Adrenal gland (tissue), 12 donors: Measurements from ENCODE around the gene TNFRSF6B. TPM values are rescaled to one million over a fixed set of nuclear protein-coding genes. Genes with fewer than 3 reads are reported as not detected.

Experiments
- DNase-seq, 7 donors: peaks; one replicate each; pipeline ENCODE4 v3.0.0-alpha.2; 2019 to 2020
- H3K27ac ChIP-seq, 5 donors: fragments of 200-600 bp; sonication (generic) in 4 of 5; 1 replicate in 3 of 5; 2 replicates in 2 of 5; pipeline versions ENCODE4 v1.5.1 to v1.8.0; 2016 to 2020; ENCODE audit warnings: mild to moderate bottlenecking in 1 of 5
- H3K27me3 ChIP-seq: fragments of 200-600 bp; 2 replicates; pipeline ENCODE4 v1.8.0; 2021
- H3K36me3 ChIP-seq, 2 donors: fragments of 200-600 bp; replicated peaks in 1 of 2; 1 replicate in 1 of 2; 2 replicates in 1 of 2; pipeline versions ENCODE4 v1.5.1 to v1.8.0; 2018 to 2022
- H3K4me1 ChIP-seq, 2 donors: fragments of 200-600 bp; replicated peaks in 1 of 2; 1 replicate in 1 of 2; 2 replicates in 1 of 2; pipeline versions ENCODE4 v1.5.1 to v1.8.0; 2018 to 2021
- H3K4me3 ChIP-seq, 4 donors: fragments of 200-600 bp; sonication (generic) in 3 of 4; one replicate each; pipeline ENCODE4 v1.5.1; 2016 to 2018
- H3K9me3 ChIP-seq, 3 donors: fragments of 200-600 bp; sonication (generic) in 1 of 3; replicated peaks in 1 of 3; 1 replicate in 2 of 3; 2 replicates in 1 of 3; pipeline versions ENCODE4 v1.5.1 to v1.8.0; 2016 to 2021
- POLR2A ChIP-seq, 2 donors: fragments of 450-650 bp; IDR thresholded peaks; one replicate each; pipeline ENCODE4 v1.6.1; 2017; ENCODE audit warnings: antibody characterized with exemption in 2 of 2, mild to moderate bottlenecking in 2 of 2, moderate library complexity in 1 of 2
- WGBS, 4 donors: extraction: QIAGEN DNeasy Blood & Tissue Kit in 2 of 4; methylation state at CpG; one replicate each; pipeline versions ENCODE4 v1.1.5 to v1.1.7; 2013 to 2017; 5-methylcytosine and 5-hydroxymethylcytosine counted together
- intact Hi-C, 2 donors: fragments of 100-400 bp; cut with DNase I; formaldehyde crosslinking; loops; one replicate each; pipeline versions ENCODE4 v1.14.1 to v1.15.0; 2022 to 2023
- polyA plus RNA-seq, 3 donors: library from polyadenylated mRNA; stranded (reverse); fragments of 200-250 nt in 2 of 3; fragments of 350-450 nt in 1 of 3; fragmentation: Illumina TruSeq in 1 of 3; extraction: RNeasy Lipid Tissue Mini Kit (QIAGEN cat#74804) in 1 of 3; gene quantifications; one replicate each; pipeline ENCODE4 v1.2.3, GENCODE V29; 2013 to 2014
- total RNA-seq, 9 donors: library from RNA; depleted of rRNA in 4 of 9; stranded (reverse); fragments of >200 nt in 4 of 9; fragments of 120-200 nt in 1 of 9; fragmentation: NEBNext Ultra II Directional in 1 of 9; extraction: Animal tissue kit (Norgen Biotek cat#: 25700) in 1 of 9; gene quantifications; one replicate each; pipeline versions ENCODE4 v1.1.0 to v1.2.4, GENCODE V29; 2013 to 2023
- TF ChIP-seq, protein P1 (sequence below), 6 experiments: fragments of 450-650 bp in 4 of 6; fragments of 200-600 bp in 2 of 6; sonication (generic) in 1 of 6; IDR thresholded peaks; 1 replicate in 5 of 6; 2 replicates in 1 of 6; pipeline versions ENCODE4 v1.5.1 to v1.8.0; 2016 to 2021; ENCODE audit warnings: antibody characterized with exemption in 6 of 6, mild to moderate bottlenecking in 2 of 6, moderate library complexity in 1 of 6
- donor health status: healthy with polysubstance abuse.
- donor health status: Bipolar disorder and iron deficiency.
- donor health status: DM: yes; HTN: yes; CAD: no.
- donor health status: DM: no; HTN: no; CAD: no.
- donor health status: DM: no; HTN: no; CAD: no.
- donor health status: DM: yes; HTN: yes; CAD: no.

TNFRSF6B gene
- total and polyA plus RNA-seq, 12 donors = 0.78 to 43.3 (median 3.2) TPM; not detected in 3

DNA sequence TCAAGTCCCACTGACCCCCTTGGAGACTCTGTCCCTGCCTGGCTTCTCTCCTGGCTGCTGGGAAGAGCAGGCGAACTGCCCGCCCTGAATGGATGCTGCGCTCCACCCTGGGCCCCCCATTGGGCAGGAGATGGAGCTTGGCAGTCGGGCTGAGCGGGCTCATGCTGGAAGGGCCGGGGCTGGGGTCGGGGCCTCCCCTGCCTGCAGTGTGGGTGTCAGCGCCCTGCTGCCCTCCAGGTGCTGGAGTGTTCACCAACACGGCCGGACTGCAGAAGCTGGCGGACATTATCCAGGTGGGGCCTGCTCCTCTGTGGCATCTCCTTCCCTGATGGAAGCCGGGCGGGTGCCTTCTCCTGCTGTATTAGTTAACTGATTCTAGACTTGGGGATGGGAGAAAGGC, 16.0 kb upstream of the TNFRSF6B start:
- Histone ChIP-seq H3K4me3 (no peak overlapping the region), H3K27me3 (no peaks in the 10 kb centered on the region), H3K27ac (no peak overlapping the region), H3K9me3 (no peaks in the 10 kb centered on the region), H3K36me3 (peaks cover 0 to 27% of the 10 kb centered on the region in 2 donors), H3K4me1 (peaks cover 0 to 16% of the 10 kb centered on the region in 2 donors)
- 94 to 100% (median 95%) methylated on average over 2 to 13 of the region's 13 CpGs for WGBS, 4 donors
- intact Hi-C loops = no loop called here
- TF ChIP-seq, protein P1, sequence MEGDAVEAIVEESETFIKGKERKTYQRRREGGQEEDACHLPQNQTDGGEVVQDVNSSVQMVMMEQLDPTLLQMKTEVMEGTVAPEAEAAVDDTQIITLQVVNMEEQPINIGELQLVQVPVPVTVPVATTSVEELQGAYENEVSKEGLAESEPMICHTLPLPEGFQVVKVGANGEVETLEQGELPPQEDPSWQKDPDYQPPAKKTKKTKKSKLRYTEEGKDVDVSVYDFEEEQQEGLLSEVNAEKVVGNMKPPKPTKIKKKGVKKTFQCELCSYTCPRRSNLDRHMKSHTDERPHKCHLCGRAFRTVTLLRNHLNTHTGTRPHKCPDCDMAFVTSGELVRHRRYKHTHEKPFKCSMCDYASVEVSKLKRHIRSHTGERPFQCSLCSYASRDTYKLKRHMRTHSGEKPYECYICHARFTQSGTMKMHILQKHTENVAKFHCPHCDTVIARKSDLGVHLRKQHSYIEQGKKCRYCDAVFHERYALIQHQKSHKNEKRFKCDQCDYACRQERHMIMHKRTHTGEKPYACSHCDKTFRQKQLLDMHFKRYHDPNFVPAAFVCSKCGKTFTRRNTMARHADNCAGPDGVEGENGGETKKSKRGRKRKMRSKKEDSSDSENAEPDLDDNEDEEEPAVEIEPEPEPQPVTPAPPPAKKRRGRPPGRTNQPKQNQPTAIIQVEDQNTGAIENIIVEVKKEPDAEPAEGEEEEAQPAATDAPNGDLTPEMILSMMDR (IDR thresholded peaks at IDR 0.05) = no peak
- no peak for TF ChIP-seq POLR2A (IDR thresholded peaks at IDR 0.05)
- DNase-seq = no peak

GRCh38 chr20:63680857-63681608, 15.4 kb upstream of the TNFRSF6B start:
- Histone ChIP-seq H3K4me1 (peaks cover 1 to 22% of the 10 kb centered on the region in 2 donors), H3K36me3 (peaks cover 0 to 21% of the 10 kb centered on the region in 2 donors), H3K9me3 (no peaks in the 10 kb centered on the region), H3K27me3 (no peaks in the 10 kb centered on the region), H3K4me3 (no peak overlapping the region), H3K27ac (peak overlapping the region in 1 of 5 donors; percentile 80)
- WGBS, 4 donors = 93 to 98% (median 97%) methylated on average over 3 to 23 of the region's 23 CpGs
- no peak for TF ChIP-seq POLR2A (IDR thresholded peaks at IDR 0.05)
- TF ChIP-seq, protein P1 (IDR thresholded peaks at IDR 0.05) = no peak
- intact Hi-C loops = no loop called here
- DNase-seq = no peak

DNA sequence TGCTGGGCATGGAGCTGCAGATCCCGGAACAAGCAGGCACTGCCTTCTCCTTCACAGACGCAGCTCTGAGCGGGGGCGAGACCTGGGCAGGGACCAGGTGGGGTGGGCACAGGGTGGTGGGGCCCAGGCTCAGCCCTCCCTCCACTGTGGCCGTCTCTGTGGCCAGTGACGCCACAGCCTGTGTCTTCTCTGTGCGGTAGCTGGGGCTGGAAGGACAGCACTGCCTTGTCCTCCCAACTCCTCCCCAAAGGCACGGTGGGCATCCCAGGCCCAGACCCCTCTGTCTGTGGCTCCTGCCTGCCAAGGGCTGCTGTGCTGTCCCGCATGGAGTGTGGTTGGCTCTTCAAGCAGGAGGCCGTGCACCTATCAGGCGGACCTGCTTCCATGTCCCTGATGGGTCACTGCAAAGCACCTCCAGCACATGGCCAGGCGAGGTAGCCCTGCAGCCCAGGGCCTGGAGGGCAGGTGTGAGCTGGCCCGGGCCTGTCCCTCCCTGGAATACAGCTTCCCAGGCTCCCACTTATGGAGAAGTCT, 14.8 kb upstream of the TNFRSF6B start:
- Histone ChIP-seq H3K4me1 (peaks cover 4 to 28% of the 10 kb centered on the region in 2 donors), H3K36me3 (peaks cover 0 to 15% of the 10 kb centered on the region in 2 donors)

More for the DNA sequence above, 14.8 kb upstream of the TNFRSF6B start:
- H3K27me3 ChIP-seq = no peaks in the 10 kb centered on the region
- DNase-seq = no peak
- no peaks in the 10 kb centered on the region for H3K9me3 ChIP-seq
- H3K27ac ChIP-seq = peak overlapping the region in 2 of 5 donors; percentile 74 to 80
- no peak overlapping the region for H3K4me3 ChIP-seq
- no peak for TF ChIP-seq POLR2A (IDR thresholded peaks at IDR 0.05)
- TF ChIP-seq, protein P1 (IDR thresholded peaks at IDR 0.05) = no peak
- intact Hi-C loops = no loop called here
- 94 to 100% (median 98%) methylated on average over 1 to 13 of the region's 13 CpGs for WGBS, 4 donors
